NCI-H2081 (cell line): Measurements from ENCODE around the gene RNASE7.
A peak's percentile ranks its signal among the peaks of the same experiment; 100 is the strongest.
"Not testable (repeated sequence)": the region's sequence is repeated elsewhere in the genome, so short reads cannot be mapped to it uniquely, and the experiment has no call there.

Experiments
- DNase-seq, 2 experiments: peaks; one replicate each; lab custom pipeline; 2025; lab: John Stamatoyannopoulos, UW

The RNASE7 gene, protein sequence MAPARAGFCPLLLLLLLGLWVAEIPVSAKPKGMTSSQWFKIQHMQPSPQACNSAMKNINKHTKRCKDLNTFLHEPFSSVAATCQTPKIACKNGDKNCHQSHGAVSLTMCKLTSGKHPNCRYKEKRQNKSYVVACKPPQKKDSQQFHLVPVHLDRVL

DNA sequence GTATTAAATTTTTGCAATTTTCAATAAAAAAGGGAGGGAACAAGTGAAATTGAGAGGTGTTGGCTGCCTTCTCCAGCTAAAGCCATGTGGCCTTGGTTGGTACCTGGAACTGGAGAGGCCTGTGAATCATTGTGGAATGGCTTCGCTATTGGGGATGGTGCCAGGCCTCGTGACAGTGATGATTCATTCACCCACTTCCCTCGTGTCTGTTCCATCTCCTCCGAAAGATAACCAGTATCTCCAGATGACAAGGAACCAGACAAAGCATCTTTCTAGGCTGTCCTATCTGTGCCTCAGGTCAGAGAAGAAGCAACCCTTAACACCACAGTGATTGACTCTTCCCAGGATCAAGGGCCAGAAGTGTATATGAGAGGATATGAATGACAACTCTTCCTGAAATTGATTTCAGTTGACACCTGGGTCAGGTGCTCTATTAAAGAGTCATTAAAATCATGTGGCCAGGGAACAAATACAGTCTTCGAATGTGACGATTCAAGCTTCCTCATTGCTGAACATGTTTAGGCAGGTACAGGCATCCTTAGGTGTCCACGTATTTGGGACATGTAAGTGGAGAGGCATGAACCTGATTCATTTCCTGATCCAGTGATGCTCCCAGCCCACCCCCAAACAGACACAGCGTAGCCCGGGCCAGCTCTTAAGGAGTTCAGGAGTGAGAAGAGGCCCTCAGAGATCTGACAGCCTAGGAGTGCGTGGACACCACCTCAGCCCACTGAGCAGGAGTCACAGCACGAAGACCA lies at the start of gene RNASE7:
TSS of gene RNASE7 (plus strand) at position 687 of the 758 bp plus-strand sequence. CDS start 631 bp downstream, outside the sequence.
- no peak for DNase-seq

DNA sequence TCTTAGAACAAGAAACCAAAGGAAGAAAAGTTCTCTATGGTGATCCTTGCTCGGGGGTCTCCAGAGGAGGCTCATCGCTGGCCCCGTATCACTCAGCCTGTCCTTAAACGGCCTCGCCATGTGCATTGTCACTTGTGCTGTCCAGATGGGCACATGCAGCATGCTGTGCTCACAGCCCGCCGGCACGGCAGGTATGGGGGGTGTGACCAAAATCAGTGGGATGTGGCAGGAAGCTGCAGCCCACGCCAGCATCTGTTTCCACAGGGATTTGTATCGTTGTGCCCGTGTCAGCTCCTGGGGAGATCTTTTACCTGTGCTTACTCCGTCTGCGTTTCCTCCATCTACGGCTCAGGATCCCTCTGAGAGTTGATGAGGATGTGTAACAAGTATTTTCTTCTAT lies 45.6 kb upstream of the RNASE7 start:
- DNase-seq: no peak

DNA sequence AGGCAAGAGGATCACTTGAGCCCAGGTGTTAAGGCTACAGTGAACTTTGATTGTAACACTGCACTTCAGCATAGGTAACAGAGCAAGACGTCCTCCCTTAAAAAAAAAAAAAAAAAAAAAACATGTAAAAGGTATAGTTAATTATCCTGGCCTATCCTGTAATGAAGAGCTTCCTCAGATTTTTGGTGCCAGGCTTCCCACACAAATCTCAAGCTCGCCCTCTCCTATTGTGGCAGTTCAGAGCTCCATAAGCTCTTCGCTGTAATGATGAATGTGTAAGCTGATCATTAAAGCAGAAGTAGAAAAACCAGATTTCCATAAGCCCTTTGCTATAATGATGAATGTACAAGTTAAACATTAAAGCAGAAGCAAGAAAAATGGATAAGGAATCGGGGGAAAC lies 45.0 kb upstream of the RNASE7 start:
- no peak for DNase-seq

DNA sequence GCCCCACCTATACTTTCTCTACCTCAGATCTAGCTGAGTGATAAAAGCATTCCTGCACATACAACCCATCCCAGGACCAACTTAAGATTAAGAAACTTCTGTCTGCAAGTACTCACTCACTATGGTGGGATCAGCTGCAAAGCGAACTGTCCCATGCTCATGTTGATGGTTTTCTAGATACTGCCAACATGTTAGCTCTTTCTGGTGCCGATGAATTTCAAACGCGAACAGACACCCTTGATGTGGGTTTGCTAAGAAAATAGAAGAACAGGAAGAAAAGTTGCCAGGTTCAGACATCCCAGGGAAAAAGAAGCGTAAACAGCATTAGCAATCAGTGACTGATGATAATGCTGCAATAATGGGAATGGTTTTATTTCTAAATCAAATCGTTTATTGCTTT lies 44.6 kb upstream of the RNASE7 start:
- DNase-seq: no peak

DNA sequence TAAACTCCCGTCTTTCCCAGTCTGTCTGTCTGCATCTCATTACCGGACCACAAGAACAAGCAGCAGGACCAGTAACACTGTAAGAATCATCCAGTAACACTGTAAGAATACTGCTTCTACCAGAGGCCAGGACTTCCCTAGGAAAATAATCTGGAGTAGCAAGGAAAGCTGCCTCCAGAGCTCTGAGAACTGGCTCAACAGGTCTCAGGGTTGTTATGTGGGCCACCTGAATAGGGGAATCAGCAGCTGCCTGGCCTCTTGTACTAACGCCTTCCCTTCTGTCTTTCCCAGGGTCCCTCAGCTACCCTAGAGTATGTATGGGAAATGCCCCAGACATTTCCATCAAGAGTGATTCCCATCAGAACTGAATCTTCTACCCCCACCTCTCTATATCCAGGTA lies 44.0 kb upstream of the RNASE7 start:
- DNase-seq: no peak

DNA sequence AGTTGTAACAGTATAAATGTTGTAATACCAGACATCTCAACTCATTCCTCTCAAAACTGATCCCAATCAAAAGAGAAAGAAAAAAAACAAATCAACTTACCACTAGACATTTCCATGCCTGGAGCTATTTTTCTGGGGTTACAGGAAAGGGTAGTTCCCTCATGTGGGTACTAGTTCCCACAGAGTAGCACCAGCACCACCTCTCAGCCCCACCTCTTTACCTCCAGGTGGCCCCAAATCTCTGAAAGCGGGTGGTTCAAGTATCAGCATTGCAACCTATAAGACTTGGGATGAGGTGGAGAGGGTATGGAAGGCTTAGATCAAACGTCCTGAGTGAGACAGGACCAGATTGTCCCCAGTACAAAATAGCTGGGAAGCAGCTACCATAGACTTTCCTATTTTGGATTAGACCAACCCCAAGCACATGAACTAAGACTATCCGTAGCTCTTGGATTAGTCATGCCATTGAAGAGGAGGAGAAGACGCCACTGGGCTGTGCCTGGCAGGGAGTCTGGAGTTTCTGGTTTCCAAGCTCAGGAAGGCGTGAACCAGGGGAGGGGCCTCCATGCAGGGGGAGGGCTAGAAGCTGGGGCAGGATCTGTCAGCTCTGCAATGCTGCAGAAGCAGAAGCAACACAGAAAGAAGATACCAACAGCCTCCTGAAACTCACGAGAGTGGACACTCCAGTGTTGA lies 43.3 kb upstream of the RNASE7 start, which contains the start of gene SLC39A2:
TSS of gene SLC39A2 (plus strand) at position 620 of the 693 bp plus-strand sequence. CDS start 154 bp downstream, outside the sequence.
- DNase-seq: no peak

DNA sequence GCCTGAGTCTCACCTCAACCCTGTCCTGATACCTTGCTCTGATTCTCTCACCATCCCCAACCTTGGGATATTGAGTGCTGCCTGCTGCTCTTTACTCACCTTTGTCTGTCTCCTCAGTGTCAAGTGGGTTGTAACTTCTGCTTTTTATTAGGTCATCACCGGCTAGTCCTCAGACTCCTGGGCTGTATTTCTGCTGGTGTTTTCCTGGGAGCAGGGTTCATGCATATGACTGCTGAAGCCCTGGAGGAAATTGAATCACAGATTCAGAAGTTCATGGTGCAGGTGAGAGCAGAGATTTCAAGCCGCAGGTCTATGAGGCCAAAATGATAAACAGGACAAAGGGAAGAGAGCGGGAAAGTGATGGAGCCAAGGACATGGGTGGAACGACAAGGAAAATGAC lies 42.6 kb upstream of the RNASE7 start:
- no peak for DNase-seq

DNA sequence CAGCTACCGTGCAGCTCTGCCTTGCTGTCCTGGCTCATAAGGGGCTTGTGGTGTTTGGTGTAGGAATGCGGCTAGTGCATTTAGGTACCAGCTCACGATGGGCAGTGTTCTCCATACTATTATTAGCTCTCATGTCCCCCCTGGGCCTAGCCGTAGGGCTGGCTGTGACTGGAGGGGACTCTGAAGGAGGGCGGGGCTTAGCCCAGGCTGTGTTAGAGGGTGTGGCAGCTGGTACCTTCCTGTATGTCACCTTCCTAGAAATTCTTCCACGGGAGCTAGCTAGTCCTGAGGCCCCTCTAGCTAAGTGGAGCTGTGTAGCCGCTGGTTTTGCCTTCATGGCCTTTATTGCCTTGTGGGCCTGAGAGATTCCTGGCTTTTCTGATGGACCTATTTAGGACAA lies 40.9 kb upstream of the RNASE7 start:
- no peak for DNase-seq

DNA sequence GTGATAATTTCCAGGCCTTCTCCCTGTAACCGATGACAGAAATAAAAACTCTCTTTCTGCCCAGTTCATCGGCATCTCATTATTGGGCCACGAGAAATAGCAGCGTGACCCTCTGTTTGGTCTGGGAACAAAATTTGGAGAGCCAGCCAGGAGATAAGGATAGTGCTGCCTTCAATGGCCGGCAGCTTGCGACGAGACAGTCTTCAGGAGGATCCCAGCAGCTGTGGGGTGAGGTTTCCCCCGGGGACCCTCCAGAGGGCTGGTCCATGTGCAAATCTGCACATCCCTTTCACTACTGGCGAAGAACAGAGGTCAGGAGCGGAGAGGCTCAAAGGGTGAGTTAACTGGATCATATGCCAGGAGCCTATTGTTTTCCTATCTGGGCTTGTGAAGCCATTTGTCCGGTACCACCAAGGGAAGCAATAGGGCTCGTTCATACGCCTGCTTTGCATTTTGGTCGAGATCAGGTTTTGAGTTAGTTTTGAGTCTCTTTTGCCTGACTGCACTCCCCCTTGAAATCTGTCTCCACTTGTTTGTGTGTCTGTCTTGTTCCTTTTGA lies 38.3 kb upstream of the RNASE7 start:
- DNase-seq: no peak

DNA sequence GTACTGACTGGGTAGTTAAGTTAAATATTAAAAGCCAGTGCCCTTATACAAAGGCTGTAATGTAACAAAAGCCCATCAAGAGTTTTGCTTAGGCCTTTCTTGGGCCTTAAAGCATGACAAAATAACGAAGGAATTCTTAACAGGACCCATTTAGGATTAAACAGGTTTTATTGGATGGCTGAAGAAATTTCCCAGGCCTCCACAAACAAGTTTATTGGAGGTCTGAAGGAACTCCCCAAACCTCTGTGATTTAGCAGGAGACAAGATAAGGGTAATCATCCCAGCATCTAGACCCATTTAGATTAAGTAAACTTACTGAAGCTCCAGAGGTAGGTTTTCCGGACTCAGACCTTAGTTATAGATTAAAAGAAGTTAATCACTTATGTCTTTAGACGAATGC lies 32.4 kb upstream of the RNASE7 start:
- not testable (repeated sequence) for DNase-seq

DNA sequence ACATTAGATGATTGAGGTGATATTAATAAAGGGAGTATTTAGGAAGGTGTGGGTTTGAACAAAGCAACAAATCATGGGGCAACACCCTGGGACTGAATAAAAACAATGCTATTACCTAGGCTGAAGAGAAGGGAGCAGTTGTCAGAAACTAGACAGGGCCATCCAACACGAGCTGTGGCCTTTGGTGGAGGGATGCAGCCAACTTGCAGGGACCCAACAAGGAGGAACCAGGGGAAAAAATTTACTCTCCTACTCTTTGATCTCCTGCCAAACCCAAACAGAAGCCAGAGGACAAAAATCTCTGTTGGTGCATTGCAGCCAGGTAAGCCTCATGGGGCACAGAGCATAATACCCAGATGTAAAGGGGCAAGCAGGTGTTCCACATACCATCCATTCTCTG lies 31.0 kb upstream of the RNASE7 start:
- DNase-seq: no peak

DNA sequence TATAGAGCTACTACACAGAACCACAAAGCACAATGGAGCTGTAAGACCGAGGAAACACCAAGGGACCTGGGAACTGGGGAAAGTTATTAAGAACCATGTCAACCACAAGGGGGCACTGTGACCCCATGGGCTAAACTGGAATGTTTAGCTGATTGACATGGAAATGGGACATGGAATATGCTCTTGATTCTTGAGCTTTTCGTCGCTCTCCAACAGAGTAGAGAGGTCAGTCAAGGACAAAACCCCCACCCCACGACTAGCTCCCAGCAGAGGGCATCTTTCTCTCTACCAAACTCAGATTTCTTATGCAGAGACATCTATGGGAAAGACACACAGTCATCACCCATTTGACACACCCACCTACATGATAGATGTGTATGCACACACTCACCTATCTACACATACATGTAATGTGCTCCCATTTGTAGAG lies 27.4 kb upstream of the RNASE7 start:
- DNase-seq: peak; percentile 71 to 83

DNA sequence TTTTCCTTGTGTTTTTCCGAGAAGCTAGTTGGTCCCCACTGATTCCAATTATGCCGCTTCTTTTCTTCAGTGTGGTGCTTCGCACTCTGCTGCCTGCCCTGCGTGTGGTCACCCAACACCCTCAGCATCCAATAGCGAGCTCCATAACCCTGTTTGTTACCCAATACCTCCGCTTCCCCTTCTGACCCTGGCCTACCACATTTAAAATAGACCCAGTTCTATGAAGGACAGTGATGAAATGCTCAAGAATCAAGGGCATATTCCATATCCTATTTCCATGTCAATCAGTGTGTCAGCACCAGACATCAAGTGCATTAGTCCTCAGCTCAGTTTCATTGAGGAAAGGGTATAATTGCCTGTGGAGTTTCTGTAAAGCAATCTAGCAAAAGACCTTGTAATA lies 26.9 kb upstream of the RNASE7 start:
- no peak for DNase-seq

DNA sequence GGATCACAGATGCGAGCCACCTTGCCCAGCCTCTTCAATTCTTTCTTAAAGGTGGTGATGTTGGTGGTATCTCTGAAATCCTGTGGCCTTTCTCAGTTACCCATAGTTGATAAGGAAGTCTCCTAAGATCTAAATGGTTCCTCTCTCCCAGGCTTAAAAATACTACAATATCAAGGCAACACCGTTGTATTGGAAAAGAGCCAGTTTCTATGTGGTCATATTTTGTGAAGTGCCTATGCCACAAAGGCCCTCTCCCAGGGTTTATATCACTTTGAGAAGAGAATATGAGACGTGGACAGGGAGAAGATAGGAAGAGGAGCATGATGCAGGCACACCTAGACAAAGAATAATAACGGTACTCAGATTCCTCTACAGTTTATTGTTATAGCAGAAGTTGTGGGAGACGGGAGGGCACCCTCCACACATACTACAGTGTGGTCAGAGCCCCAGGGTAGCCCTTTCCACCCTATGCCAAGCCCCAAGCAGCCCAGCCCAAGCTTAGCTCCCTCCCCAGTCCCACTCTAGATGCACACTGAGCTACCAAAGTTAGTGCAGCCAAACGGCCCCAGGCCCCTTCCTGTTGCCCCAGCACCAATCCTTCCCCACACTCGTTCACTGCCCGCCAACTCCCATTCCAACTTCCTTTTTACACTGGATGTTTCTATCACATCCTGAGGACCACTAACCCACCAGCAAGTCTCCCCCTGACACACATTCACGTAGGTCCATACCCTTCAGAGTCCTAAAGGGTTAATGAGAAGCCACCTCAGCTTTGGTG lies 25.6 kb upstream of the RNASE7 start:
- no peak for DNase-seq

DNA sequence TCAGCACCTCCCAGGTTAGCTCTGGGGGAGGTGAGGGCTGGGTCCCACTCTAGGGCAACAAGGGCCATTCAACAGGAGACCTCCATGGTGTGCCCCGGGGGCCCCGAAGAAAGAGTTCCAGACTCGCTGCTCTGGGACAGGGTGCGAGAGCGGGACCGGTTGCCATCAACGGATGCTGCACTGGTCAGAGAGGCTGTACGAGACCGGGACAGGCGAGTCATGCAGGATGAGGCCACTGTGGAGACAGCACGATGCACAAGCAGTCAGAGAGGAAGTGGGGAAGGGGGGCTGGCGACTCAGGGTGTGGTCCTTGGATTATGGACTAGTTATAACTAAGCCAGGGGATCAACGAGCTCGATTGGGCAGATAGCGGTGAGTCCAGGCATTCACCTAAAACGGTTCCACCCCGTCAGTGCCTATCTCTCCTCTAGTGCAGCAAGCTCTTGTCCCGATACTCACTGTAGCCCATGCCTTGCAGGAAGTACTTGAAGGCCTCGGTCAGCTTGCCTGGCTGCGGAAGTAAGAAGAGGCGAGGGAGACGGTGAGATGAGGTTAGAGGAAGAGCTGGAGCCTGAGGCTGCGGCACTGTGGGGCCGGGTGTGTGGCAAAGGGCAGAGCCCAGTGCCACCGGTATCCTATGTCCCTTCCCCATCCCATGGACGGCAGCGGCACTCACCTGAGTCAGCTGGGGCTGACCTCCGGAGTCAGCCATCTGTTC lies 24.5 kb upstream of the RNASE7 start:
- DNase-seq: no peak

DNA sequence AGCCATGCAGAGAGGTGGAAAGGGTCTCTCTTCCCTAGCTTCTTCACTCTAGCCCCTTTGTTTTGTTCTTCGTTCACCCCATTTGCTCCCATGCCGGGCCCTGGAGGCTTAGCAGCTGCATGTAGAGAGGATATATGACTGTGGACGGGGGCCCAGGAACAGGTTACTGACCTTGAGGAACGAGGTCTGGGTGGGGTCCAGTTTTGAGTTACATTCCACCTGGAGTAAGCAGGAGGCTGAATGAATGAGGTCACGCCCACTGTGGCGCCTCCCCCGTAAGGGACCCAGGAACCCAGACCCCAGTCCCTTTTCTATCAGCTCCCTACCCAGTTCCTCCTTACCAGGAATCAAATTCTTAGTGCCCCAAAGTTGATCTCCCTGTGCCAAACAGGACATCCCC lies 23.9 kb upstream of the RNASE7 start:
- no peak for DNase-seq

DNA sequence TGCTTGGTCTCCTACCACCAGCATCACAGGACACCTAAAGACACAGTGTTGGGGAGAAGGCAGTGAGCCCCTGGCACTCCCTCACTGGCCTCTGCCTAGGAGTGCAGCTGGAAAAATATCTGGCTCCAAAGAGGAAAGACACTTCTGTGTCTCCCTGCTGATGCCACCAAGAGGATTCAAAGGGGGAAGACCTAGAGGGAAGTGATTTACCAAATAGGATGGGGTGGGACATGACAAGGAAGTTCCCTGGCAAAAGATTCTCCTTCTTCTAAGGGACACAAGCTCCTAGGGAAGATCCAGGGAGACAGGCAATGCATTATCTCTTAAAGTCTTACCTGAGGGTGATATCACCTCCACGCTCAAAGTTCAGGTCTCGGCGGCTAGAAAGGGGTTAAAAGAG lies 23.4 kb upstream of the RNASE7 start:
- DNase-seq: no peak

DNA sequence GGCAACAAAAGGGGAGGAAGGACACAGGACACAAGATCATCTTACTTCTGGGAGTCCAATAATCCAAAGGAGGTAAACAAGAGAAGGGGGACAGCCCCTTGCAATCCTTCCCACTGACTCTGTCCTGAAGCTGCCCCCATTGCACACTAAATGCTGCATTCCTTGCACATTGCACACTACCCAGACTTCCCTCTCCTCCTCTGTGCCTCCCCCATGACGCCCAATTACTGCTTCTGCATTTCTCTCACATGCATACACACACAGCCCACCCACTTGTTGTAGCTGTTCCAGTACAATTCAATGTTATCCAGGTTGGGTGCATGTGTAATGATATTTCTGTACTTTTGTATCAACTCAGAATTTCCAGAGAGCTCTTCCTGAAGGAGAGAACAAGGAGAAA lies 22.8 kb upstream of the RNASE7 start:
- DNase-seq: no peak

DNA sequence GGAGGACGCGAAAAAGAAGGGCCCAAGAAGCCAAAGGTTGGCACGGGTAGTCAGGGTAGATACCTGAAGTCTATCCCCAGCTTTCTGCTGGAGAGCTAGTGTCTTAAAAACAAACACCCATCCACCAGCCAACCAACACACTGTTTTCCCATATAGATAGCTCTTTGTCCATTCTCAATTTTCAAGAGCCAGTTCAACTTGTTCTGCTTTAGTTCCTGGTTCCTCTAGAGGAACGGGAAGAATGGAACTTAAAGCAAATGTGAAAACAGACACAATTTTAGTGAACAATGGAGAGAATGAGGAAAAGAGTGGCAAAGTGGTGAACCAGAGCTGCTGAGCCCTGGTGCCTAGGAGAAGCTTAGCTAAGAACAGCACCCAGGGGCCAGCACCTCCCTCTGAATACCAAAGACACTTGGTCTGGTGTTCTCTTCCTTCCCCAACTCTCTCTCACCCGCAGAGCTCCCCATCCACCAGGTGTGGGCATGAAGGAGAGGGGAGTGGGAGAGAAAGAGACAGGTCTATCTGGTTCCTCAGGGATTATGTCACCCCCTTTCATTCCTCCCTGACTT lies 21.1 kb upstream of the RNASE7 start:
- DNase-seq: no peak

DNA sequence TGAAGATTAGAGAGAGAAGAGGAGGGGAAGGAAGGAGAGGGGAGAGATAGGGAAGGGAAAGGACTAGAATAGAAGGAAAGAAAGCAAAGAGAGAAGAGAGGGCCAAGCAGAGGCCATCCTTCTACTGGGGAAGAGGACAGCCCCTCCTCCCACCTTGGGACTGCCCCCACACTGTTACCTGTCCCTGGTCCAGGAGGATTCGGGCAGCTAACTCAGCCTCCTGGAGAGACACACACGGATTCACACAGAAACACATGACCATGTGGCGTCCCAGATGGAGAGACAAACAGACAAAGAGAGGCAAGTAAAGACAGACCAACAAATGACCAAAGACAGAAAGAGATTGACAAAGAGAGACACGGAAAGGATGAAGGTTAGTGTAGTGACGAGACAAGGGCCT lies 19.5 kb upstream of the RNASE7 start:
- no peak for DNase-seq

DNA sequence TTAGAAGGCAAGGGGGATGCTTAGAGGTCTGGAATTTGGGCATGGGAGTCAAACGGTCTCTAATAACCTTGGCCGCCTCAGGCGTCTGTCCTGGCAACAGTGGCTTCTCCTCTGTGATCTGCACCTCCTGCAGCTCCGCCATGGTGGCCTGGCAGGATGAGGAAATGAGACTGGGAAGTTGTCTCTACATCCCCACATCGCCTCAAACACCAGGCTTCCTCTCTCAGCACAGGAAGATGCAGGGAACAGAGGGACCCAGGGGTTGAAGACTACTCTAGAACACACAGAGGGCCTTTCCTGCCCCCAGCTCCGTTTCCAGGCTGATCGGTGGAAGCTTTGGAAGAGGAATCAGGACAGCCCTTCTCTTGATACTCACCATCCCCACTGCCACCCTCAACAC lies 19.0 kb upstream of the RNASE7 start:
- no peak for DNase-seq
